ENCODE data around the gene THSD4. TPM values are rescaled to one million over a fixed set of nuclear protein-coding genes. Genes with fewer than 3 reads are reported as not detected.

THSD4 gene
- total RNA-seq, 1 donor from 2014 or later, result 151 TPM

DNA sequence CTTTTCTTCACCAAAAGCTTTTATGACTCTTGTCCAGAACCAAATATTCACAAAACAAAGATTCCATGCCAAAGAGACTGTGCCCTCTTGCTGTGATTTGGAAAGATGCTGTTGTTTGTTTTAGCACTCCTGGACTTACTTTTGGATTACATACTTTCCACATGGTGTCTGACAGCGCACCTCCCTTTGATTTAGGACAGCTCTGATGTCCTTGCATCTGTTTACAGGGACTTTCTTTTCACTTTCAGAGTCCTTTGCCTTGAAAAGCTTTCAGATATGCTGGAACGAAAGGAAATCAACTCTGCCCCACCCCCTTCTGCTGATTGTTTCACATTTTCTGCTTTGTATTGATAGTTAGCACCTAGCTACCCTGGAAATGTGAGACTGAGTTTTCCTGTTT, 562.1 kb downstream of the THSD4 start:
- H3K4me3 ChIP-seq, result peak overlapping the region in 1 of 2 donors; percentile 19

DNA sequence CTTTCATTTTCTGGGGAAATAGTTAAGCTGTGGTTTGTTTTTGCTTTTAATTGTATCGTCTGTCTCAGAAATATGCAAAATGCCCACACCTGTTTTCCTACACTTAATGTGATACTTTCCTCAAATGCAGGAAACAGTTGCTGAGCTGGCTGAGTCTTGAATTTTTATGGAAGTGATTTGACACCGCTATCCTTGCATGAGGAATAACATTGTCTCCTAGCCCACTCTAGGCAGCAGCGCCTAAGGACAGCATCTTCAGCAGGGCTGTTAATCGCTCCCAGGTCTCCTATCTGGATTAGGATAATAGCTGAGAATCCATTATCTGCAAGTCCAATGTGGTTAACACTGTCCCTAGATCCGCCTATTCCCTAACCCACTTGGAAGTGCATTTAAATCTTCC, 562.5 kb downstream of the THSD4 start:
- H3K4me3 ChIP-seq, result peak overlapping the region in 1 of 2 donors; percentile 19
- H3K36me3 ChIP-seq, result no peaks in the 10 kb centered on the region
- peaks cover 0 to 16% of the 10 kb centered on the region in 2 donors for H3K4me1 ChIP-seq

More for the DNA sequence above, 562.1 kb downstream of the THSD4 start:
- TF ChIP-seq, protein P1, sequence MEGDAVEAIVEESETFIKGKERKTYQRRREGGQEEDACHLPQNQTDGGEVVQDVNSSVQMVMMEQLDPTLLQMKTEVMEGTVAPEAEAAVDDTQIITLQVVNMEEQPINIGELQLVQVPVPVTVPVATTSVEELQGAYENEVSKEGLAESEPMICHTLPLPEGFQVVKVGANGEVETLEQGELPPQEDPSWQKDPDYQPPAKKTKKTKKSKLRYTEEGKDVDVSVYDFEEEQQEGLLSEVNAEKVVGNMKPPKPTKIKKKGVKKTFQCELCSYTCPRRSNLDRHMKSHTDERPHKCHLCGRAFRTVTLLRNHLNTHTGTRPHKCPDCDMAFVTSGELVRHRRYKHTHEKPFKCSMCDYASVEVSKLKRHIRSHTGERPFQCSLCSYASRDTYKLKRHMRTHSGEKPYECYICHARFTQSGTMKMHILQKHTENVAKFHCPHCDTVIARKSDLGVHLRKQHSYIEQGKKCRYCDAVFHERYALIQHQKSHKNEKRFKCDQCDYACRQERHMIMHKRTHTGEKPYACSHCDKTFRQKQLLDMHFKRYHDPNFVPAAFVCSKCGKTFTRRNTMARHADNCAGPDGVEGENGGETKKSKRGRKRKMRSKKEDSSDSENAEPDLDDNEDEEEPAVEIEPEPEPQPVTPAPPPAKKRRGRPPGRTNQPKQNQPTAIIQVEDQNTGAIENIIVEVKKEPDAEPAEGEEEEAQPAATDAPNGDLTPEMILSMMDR (IDR thresholded peaks at IDR 0.05), result no peak
- Histone ChIP-seq H3K9me3 (no peaks in the 10 kb centered on the region), H3K4me1 (peaks cover 0 to 16% of the 10 kb centered on the region in 2 donors), H3K27ac (peak overlapping the region in 1 of 2 donors; percentile 19), H3K27me3 (no peaks in the 10 kb centered on the region), H3K36me3 (no peaks in the 10 kb centered on the region)
- intact Hi-C loops (cut with DNase I), result no loop called here
- DNase-seq (ENCODE audit: low spot score in 2 of 2), result no peak

DNA sequence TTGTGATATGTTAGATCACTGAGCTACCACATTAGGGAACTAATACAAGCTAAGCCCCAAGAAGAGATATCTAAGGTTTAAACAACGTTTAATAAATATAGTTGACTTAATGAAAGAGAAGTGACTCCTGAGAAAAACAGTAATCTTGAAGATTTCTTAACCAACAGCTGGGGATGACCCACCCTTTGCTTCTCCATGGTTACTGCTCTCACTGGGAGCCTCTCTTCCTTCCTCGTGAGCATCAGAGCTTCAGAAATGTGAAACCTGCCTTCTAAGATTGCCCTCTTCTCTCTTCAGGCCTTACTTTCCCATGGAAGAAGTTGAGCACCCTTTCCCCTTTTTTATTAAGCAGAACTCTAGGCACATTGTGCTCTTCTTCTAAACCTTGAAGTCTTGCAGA, 562.9 kb downstream of the THSD4 start:
- TF ChIP-seq, protein P1 (IDR thresholded peaks at IDR 0.05), result no peak
- no peak overlapping the region for H3K27ac ChIP-seq
- H3K9me3 ChIP-seq, result no peaks in the 10 kb centered on the region
- no peaks in the 10 kb centered on the region for H3K27me3 ChIP-seq
- DNase-seq (ENCODE audit: low spot score in 2 of 2), result no peak
- no peaks in the 10 kb centered on the region for H3K36me3 ChIP-seq
- intact Hi-C loops (cut with DNase I), result no loop called here
- peaks cover 0 to 16% of the 10 kb centered on the region in 2 donors for H3K4me1 ChIP-seq
- no peak overlapping the region for H3K4me3 ChIP-seq

More for the DNA sequence above, 562.5 kb downstream of the THSD4 start:
- no peak overlapping the region for H3K27ac ChIP-seq
- H3K9me3 ChIP-seq, result no peaks in the 10 kb centered on the region
- TF ChIP-seq, protein P1 (IDR thresholded peaks at IDR 0.05), result no peak
- intact Hi-C loops (cut with DNase I), result no loop called here
- no peak for DNase-seq (ENCODE audit: low spot score in 2 of 2)
- no peaks in the 10 kb centered on the region for H3K27me3 ChIP-seq

DNA sequence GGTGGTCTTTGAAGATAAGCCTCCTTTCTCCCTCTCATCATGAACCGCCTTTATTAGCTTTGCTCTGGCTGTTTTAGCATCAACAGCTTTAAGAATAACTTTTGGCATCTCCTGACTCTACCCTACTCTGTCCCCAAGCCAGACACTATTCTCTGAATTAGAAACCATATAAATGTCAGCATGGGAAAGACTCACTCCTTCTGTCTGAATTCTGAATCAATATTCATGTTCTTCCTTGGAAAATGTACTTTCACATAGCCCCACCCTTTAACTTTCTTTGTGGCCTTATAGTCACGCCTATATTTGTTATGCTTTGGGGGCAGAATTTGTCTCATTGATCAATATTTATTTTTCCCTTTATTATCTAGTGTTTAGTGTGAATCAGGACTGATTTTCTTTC, 563.3 kb downstream of the THSD4 start:
- Histone ChIP-seq H3K4me1 (peaks cover 0 to 16% of the 10 kb centered on the region in 2 donors), H3K27me3 (no peaks in the 10 kb centered on the region), H3K27ac (no peak overlapping the region), H3K4me3 (no peak overlapping the region), H3K36me3 (no peaks in the 10 kb centered on the region), H3K9me3 (no peaks in the 10 kb centered on the region)
- TF ChIP-seq, protein P1 (IDR thresholded peaks at IDR 0.05), result no peak
- no peak for DNase-seq (ENCODE audit: low spot score in 2 of 2)
- intact Hi-C loops (cut with DNase I), result no loop called here

DNA sequence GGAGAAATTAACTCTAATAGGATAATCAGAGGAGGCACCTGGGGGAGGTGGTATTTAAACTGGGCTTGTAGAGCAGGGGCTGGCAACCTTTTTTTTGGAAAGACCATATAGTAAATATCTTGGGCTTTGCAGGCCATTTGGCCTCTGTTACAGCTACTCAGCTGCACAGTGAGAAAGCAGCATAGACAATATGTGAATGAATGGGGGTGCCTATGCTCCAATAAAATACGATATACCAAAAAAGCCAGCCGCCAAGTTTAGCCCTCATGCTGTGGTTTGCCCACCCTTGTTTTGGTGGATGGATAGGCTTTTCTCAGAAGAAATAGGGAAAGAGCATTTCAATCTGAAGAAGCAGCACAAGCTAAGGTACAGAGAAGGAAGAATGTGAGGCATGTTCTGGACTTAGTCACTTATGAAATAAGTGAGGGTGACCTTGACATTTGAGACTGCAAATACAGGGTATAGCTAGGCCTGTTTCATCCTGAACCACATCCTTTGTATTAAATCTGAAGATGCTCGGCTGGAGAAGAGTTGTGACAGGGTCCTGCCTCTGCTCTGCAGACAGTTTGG, 564.0 kb downstream of the THSD4 start:
- Histone ChIP-seq H3K36me3 (no peaks in the 10 kb centered on the region), H3K4me1 (peaks cover 0 to 16% of the 10 kb centered on the region in 2 donors), H3K4me3 (no peak overlapping the region), H3K27me3 (no peaks in the 10 kb centered on the region), H3K27ac (no peak overlapping the region), H3K9me3 (no peaks in the 10 kb centered on the region)
- intact Hi-C loops (cut with DNase I), result no loop called here
- no peak for DNase-seq (ENCODE audit: low spot score in 2 of 2)
- TF ChIP-seq, protein P1 (IDR thresholded peaks at IDR 0.05), result no peak

Measured in ascending aorta (tissue), 2 donors.